H1 (cell line): ENCODE measurements around the gene ADCY5. TPM values are rescaled to one million over a fixed set of nuclear protein-coding genes. Genes with fewer than 3 reads are reported as not detected.

Experiments used
- CTCF ChIA-PET: fragments of 300-600 bp; sonication (Branson Sonifier 250); formaldehyde crosslinking; loops from one replicate; lab custom pipeline; 2021; ENCODE audit not compliant: partially characterized antibody; lab: Charles Lee
- POLR2A ChIA-PET: fragments of 300-600 bp; sonication (Branson Sonifier 250); formaldehyde crosslinking; loops from one replicate; lab custom pipeline; 2021; ENCODE audit warnings: inconsistent platforms; ENCODE audit not compliant: partially characterized antibody; lab: Charles Lee
- DNase-seq, 2 experiments: peaks; one replicate each; pipeline versions ENCODE4 v3.0.0 to v3.0.0-alpha.2; 2010 to 2022; ENCODE audit warnings: low spot score in 2 of 2, low read depth in 1 of 2, mixed read lengths in 1 of 2
- FAIRE-seq: peaks from 2 replicates; lab custom pipeline; 2011; peaks lifted over from hg19 to GRCh38; lab: Jason Lieb, UNC
- H2AFZ ChIP-seq: 2 replicates; pipeline ENCODE4 v1.8.1; 2012; ENCODE audit warnings: low read length, inconsistent platforms
- H2AK5ac ChIP-seq: 2 replicates; pipeline ENCODE4 v1.6.1; 2013; ENCODE audit warnings: low read depth, low read length
- H2BK120ac ChIP-seq: replicated peaks from 2 replicates; pipeline ENCODE3; 2013; ENCODE audit warnings: low read depth, low read length, inconsistent platforms
- H2BK12ac ChIP-seq: 2 replicates; pipeline ENCODE4 v1.6.1; 2013; ENCODE audit warnings: low read depth, low read length
- H2BK15ac ChIP-seq: 2 replicates; pipeline ENCODE4 v1.6.1; 2013; ENCODE audit warnings: low read length
- H2BK20ac ChIP-seq: 2 replicates; pipeline ENCODE4 v1.6.1; 2013; ENCODE audit warnings: low read length
- H2BK5ac ChIP-seq: 2 replicates; pipeline ENCODE4 v1.6.1; 2013; ENCODE audit warnings: low read depth, low read length
- H3K14ac ChIP-seq: 2 replicates; pipeline ENCODE4 v1.6.1; 2013; ENCODE audit warnings: inconsistent platforms; ENCODE audit not compliant: insufficient read length
- H3K18ac ChIP-seq: 2 replicates; pipeline ENCODE4 v1.6.1; 2013; ENCODE audit warnings: low read length; ENCODE audit errors: extremely low read depth
- H3K23ac ChIP-seq: 2 replicates; pipeline ENCODE4 v1.6.1; 2013; ENCODE audit warnings: inconsistent platforms; ENCODE audit not compliant: insufficient read length
- H3K23me2 ChIP-seq: 2 replicates; pipeline ENCODE4 v1.6.1; 2013; ENCODE audit warnings: low read depth, low read length
- H3K27ac ChIP-seq: 2 replicates; pipeline ENCODE4 v1.6.1; 2011; ENCODE audit warnings: low read depth, low read length, inconsistent platforms
- H3K27me3 ChIP-seq, 4 experiments: replicated peaks in 1 of 4; 1 replicate in 1 of 4; 2 replicates in 3 of 4; pipeline versions ENCODE4 v1.6.1 to v1.8.1; 2011 to 2013; ENCODE audit warnings: low read length in 3 of 4, mild to moderate bottlenecking in 3 of 4, inconsistent platforms in 2 of 4, mixed read lengths in 2 of 4, moderate library complexity in 1 of 4; ENCODE audit not compliant: control insufficient read depth in 3 of 4, insufficient read depth in 3 of 4; ENCODE audit errors: extremely low read depth in 1 of 4
- H3K36me3 ChIP-seq, 4 experiments: 2 replicates each; pipeline versions ENCODE4 v1.6.1 to v1.8.1; 2011 to 2013; ENCODE audit warnings: mild to moderate bottlenecking in 4 of 4, low read length in 3 of 4, moderate library complexity in 2 of 4, control low read depth in 1 of 4, inconsistent platforms in 1 of 4; ENCODE audit not compliant: insufficient read depth in 4 of 4, control insufficient read depth in 2 of 4
- H3K4ac ChIP-seq: replicated peaks from 2 replicates; pipeline ENCODE3; 2013; ENCODE audit warnings: low read length, low read depth, mixed read lengths, inconsistent platforms; ENCODE audit not compliant: insufficient read length
- H3K4me1 ChIP-seq, 4 experiments: replicated peaks in 1 of 4; 1 replicate in 1 of 4; 2 replicates in 3 of 4; pipeline versions ENCODE4 v1.6.1 to v1.8.1; 2011 to 2013; ENCODE audit warnings: low read length in 3 of 4, inconsistent platforms in 2 of 4, mixed read lengths in 1 of 4; ENCODE audit not compliant: insufficient read depth in 4 of 4, control insufficient read depth in 3 of 4
- H3K4me2 ChIP-seq, 2 experiments: 2 replicates each; pipeline versions ENCODE4 v1.6.1 to v1.8.1; 2011 to 2013; ENCODE audit warnings: low read depth in 2 of 2, low read length in 2 of 2, control low read depth in 1 of 2, inconsistent platforms in 1 of 2, mild to moderate bottlenecking in 1 of 2; ENCODE audit not compliant: insufficient read depth in 1 of 2
- H3K4me3 ChIP-seq, 4 experiments: fragments of 200-600, 300-600 bp in 1 of 4; sonication (generic), shearing (Covaris generic), sonication (Bioruptor Twin) in 1 of 4; 2 replicates each; pipeline versions ENCODE4 v1.5.1 to v1.8.1; 2011 to 2016; ENCODE audit warnings: low read length in 4 of 4, low read depth in 3 of 4, control low read depth in 2 of 4, inconsistent platforms in 2 of 4, mild to moderate bottlenecking in 2 of 4, mixed read lengths in 1 of 4, moderate library complexity in 1 of 4; ENCODE audit not compliant: insufficient read depth in 2 of 4; ENCODE audit errors: extremely low read depth in 1 of 4
- H3K56ac ChIP-seq: replicated peaks from 2 replicates; pipeline ENCODE3; 2013; ENCODE audit warnings: low read depth, mild to moderate bottlenecking, mixed read lengths, low read length, inconsistent platforms; ENCODE audit not compliant: insufficient read length
- H3K79me1 ChIP-seq: 2 replicates; pipeline ENCODE4 v1.6.1; 2013; ENCODE audit warnings: low read depth, low read length, control low read depth
- H3K79me2 ChIP-seq, 2 experiments: 2 replicates each; pipeline versions ENCODE4 v1.6.1 to v1.8.1; 2012 to 2013; ENCODE audit warnings: low read length in 2 of 2, mild to moderate bottlenecking in 2 of 2, inconsistent platforms in 1 of 2; ENCODE audit not compliant: insufficient read depth in 2 of 2, control insufficient read depth in 1 of 2
- H3K9ac ChIP-seq, 4 experiments: replicated peaks in 1 of 4; 1 replicate in 1 of 4; 2 replicates in 3 of 4; pipeline versions ENCODE4 v1.6.1 to v1.8.1; 2011 to 2013; ENCODE audit warnings: low read depth in 3 of 4, low read length in 3 of 4, control low read depth in 2 of 4, mild to moderate bottlenecking in 2 of 4, moderate library complexity in 2 of 4, inconsistent platforms in 1 of 4; ENCODE audit errors: extremely low read depth in 1 of 4
- H3K9me3 ChIP-seq, 2 experiments: 2 replicates each; pipeline versions ENCODE4 v1.6.1 to v1.8.1; 2012 to 2013; ENCODE audit warnings: mild to moderate bottlenecking in 2 of 2, moderate library complexity in 2 of 2, control low read depth in 1 of 2, inconsistent platforms in 1 of 2, low read depth in 1 of 2, low read length in 1 of 2, mixed read lengths in 1 of 2; ENCODE audit not compliant: insufficient read depth in 2 of 2
- H4K20me1 ChIP-seq, 2 experiments: replicated peaks in 1 of 2; 2 replicates each; pipeline versions ENCODE3 to v1.8.1; 2011 to 2013; ENCODE audit warnings: inconsistent platforms in 2 of 2, low read length in 2 of 2, mild to moderate bottlenecking in 1 of 2; ENCODE audit not compliant: insufficient read depth in 2 of 2, control insufficient read depth in 1 of 2
- H4K5ac ChIP-seq: 2 replicates; pipeline ENCODE4 v1.6.1; 2013; ENCODE audit warnings: low read length, low read depth, mixed read lengths, inconsistent platforms; ENCODE audit not compliant: insufficient read length
- H4K8ac ChIP-seq: 2 replicates; pipeline ENCODE4 v1.8.0; 2013; ENCODE audit warnings: mild to moderate bottlenecking, moderate library complexity, low read length, inconsistent platforms; ENCODE audit not compliant: insufficient read depth; ENCODE audit errors: extremely low read depth
- H4K91ac ChIP-seq: replicated peaks from 2 replicates; pipeline ENCODE3; 2013; ENCODE audit warnings: low read length, mixed read lengths, inconsistent platforms; ENCODE audit not compliant: insufficient read length
- BRCA1 ChIP-seq: IDR thresholded peaks from 2 replicates; pipeline ENCODE4 v1.6.1; 2012; ENCODE audit warnings: low read depth, low read length, improper control_type of control experiment
- CBX5 ChIP-seq: fragments of 300-800, 300-1000 bp; sonication (generic); IDR thresholded peaks from 2 replicates; pipeline ENCODE4 v1.7.1; 2016; ENCODE audit warnings: antibody characterized with exemption, low read length, low read depth
- EZH2 ChIP-seq: fragments of 200-600 bp; sonication (generic); IDR thresholded peaks from 2 replicates; pipeline ENCODE4 v1.7.1; 2012; ENCODE audit warnings: low read depth, mild to moderate bottlenecking, moderate library complexity, low read length, inconsistent platforms; ENCODE audit not compliant: severe bottlenecking
- HDAC2 ChIP-seq, 2 experiments: fragments of 300-600 bp in 1 of 2; sonication (generic) in 1 of 2; IDR thresholded peaks; 2 replicates each; pipeline ENCODE4 v1.6.1; 2011 to 2012; ENCODE audit warnings: low read depth in 2 of 2, low read length in 2 of 2, mild to moderate bottlenecking in 2 of 2, moderate library complexity in 2 of 2, borderline replicate concordance in 1 of 2, inconsistent platforms in 1 of 2
- HDAC6 ChIP-seq: IDR thresholded peaks from one replicate; pipeline ENCODE4 v1.7.1; 2012; ENCODE audit warnings: low read depth, mild to moderate bottlenecking, inconsistent platforms, low read length, moderate library complexity
- JUN ChIP-seq: IDR thresholded peaks from 2 replicates; pipeline ENCODE4 v1.6.1; 2011; ENCODE audit warnings: low read depth, mild to moderate bottlenecking, improper control_type of control experiment, low read length
- KDM1A ChIP-seq: fragments of 200-600, 300-600 bp; sonication (generic); IDR thresholded peaks from 2 replicates; pipeline ENCODE4 v1.7.1; 2016; ENCODE audit warnings: mild to moderate bottlenecking, low read length, borderline replicate concordance
- MAFK ChIP-seq: IDR thresholded peaks from 2 replicates; pipeline ENCODE4 v1.6.1; 2012; ENCODE audit warnings: low read depth, mild to moderate bottlenecking, improper control_type of control experiment, low read length
- NRF1 ChIP-seq: IDR thresholded peaks from 2 replicates; pipeline ENCODE4 v1.6.1; 2011; ENCODE audit warnings: mild to moderate bottlenecking, low read depth, low read length, improper control_type of control experiment
- SIN3A ChIP-seq, 2 experiments: IDR thresholded peaks in 1 of 2; conservative IDR thresholded peaks in 1 of 2; 2 replicates each; pipeline ENCODE4 v1.6.1; 2011 to 2012; ENCODE audit warnings: low read length in 2 of 2, improper control_type of control experiment in 1 of 2, low read depth in 1 of 2, mild to moderate bottlenecking in 1 of 2
- SIX5 ChIP-seq: IDR thresholded peaks from 2 replicates; pipeline ENCODE4 v1.6.1; 2011; ENCODE audit warnings: mild to moderate bottlenecking, low read depth, low read length
- SP1 ChIP-seq: IDR thresholded peaks from 2 replicates; pipeline ENCODE4 v1.6.1; 2011; ENCODE audit warnings: low read depth, low read length
- WGBS, 2 experiments: shearing (Covaris generic) in 1 of 2; methylation state at CpG; one replicate each; pipeline versions ENCODE4 v1.1.6 to v1.1.7; 2013 to 2015; ENCODE audit warnings: low lambda C conversion rate in 2 of 2, mixed read lengths in 2 of 2, inconsistent platforms in 1 of 2, low coverage in 1 of 2, missing lambda C conversion rate in 1 of 2; ENCODE audit not compliant: insufficient replicate concordance in 2 of 2, insufficient coverage in 1 of 2, insufficient read length in 1 of 2; ENCODE audit errors: extremely low coverage in 1 of 2, missing lambda C conversion rate in 1 of 2; 5-methylcytosine and 5-hydroxymethylcytosine counted together
- polyA plus RNA-seq, 7 experiments: library from polyadenylated mRNA; depleted of rRNA in 3 of 7; stranded (reverse) in 5 of 7; unstranded in 2 of 7; fragments of >200 nt in 5 of 7; fragments of 200-250 nt in 2 of 7; gene quantifications; 1 replicate in 5 of 7; 2 replicates in 1 of 7; 4 replicates in 1 of 7; pipeline versions ENCODE4 v1.2.1 to v1.2.3, GENCODE V29; 2011 to 2013; ENCODE audit warnings: missing spikeins in 2 of 7, mixed read lengths in 2 of 7
- total RNA-seq: library from RNA; stranded (reverse); fragmentation: NEBNext Ultra II Directional; extraction: Animal tissue kit (Norgen Biotek cat#: 25700); gene quantifications from 2 replicates; pipeline ENCODE4 v1.2.1, GENCODE V29; 2021

Gene ADCY5
- total and polyA plus RNA-seq, 2 of the 8 experiments (the other 6 are each of a cell fraction or from before 2014, with no cell fraction given) = 18.9 to 40.8 TPM

DNA sequence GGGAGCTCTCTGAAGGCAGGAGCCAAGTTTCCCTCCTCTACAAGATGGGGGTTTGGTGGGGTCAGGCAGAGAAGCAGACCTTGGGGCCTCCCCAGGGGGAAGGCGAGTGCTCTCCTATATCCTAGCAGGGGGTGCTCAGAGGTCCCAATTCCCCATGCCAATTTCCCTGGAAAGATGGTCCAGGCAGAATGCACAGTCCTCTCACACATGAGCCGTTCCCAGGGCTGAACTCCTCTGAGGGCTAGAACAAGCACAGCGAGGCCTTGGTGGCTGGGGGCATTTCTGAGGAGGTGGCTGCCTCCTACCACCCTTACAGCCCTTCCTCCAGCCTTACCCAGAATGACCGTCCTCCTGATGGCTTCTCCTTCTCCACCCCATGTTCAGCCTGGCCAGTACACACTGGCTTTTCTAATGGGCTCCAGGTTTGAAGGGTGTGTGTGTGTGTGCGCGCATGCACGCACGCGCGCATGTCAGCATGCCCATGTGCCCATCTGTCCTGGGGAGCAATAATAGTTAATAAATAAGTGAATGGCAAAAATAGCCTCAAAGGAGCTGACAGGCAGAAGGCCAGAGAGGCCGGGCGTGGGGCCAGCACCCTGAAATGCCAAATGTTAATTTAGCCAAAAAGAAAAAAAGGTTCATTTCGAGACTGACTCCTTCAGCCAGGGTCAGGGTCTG, 24.4 kb downstream of the ADCY5 start:
- H4K20me1 ChIP-seq = no peaks in the 10 kb centered on the region
- H3K27ac ChIP-seq = no peak overlapping the region
- H3K79me2 ChIP-seq = no peaks in the 10 kb centered on the region
- no peaks in the 10 kb centered on the region for H3K27me3 ChIP-seq
- H3K56ac ChIP-seq = no peak overlapping the region
- H3K14ac ChIP-seq = no peak overlapping the region
- H2BK120ac ChIP-seq = no peak overlapping the region
- no peak overlapping the region for H4K8ac ChIP-seq
- no peak overlapping the region for H2BK12ac ChIP-seq
- WGBS, 2 experiments = 81% methylated on average over 13 of the region's 13 CpGs; no CpG with 5 or more reads in 1 of the 2 experiments
- no peak overlapping the region for H3K4ac ChIP-seq
- no peaks in the 10 kb centered on the region for H3K23me2 ChIP-seq
- no peak overlapping the region for H2BK15ac ChIP-seq
- H3K36me3 ChIP-seq = no peaks in the 10 kb centered on the region
- H4K91ac ChIP-seq = no peak overlapping the region
- no peak overlapping the region for H3K18ac ChIP-seq
- no peaks in the 10 kb centered on the region for H3K9me3 ChIP-seq
- no peak overlapping the region for H3K4me3 ChIP-seq
- no peaks in the 10 kb centered on the region for H3K79me1 ChIP-seq
- no peak for FAIRE-seq
- no peak overlapping the region for H2AK5ac ChIP-seq
- H2BK5ac ChIP-seq = no peak overlapping the region
- H3K9ac ChIP-seq = no peak overlapping the region
- POLR2A ChIA-PET = interaction anchor here (0.9 kb wide), 1 partner anchor 9 kb away, joined by 3 read pairs; no protein-coding TSS in a partner anchor
- H3K23ac ChIP-seq = no peak overlapping the region
- DNase-seq = no peak
- CTCF ChIA-PET = interaction anchor here (0.6 to 4.3 kb wide), 7 partner anchors 12 to 228 kb away, joined by 3 to 45 read pairs (median 4); partner anchors contain the start of gene ADCY5
- no peak overlapping the region for H2AFZ ChIP-seq
- no peak overlapping the region for H4K5ac ChIP-seq
- H2BK20ac ChIP-seq = no peak overlapping the region
- H3K4me2 ChIP-seq = no peak overlapping the region
- no peaks in the 10 kb centered on the region; a peak in 1 of 7 replicates for H3K4me1 ChIP-seq
- TF ChIP-seq EZH2 (no peak), SIX5 (no peak), BRCA1 (no peak), CBX5 (no peak), HDAC2 (IDR thresholded peaks at IDR 0.05; ENCODE audit: borderline replicate concordance in 1 of 2, low read depth in 2 of 2, low read length in 2 of 2) (no peak), KDM1A (no peak), JUN (no peak), HDAC6 (no peak), MAFK (no peak), NRF1 (no peak), SIN3A (conservative IDR thresholded peaks at IDR 0.05 in 1 of 2, IDR thresholded peaks at IDR 0.05 in 1 of 2; ENCODE audit: low read depth in 1 of 2, low read length in 2 of 2) (no peak), SP1 (no peak)
